NCI-H146 treated with DMSO at 0.1 percent for 48 hours (cell line): Measurements from ENCODE around the gene UGGT1.
A peak's percentile ranks its signal among the peaks of the same experiment; 100 is the strongest.

Source experiments
- DNase-seq: peaks from one replicate; lab custom pipeline; 2025; ENCODE audit not compliant: unreplicated experiment; lab: John Stamatoyannopoulos, UW

UGGT1 gene

GRCh38 chr2:128105072-128105471 lies 14.1 kb downstream of the UGGT1 start:
- DNase-seq, result no peak

DNA sequence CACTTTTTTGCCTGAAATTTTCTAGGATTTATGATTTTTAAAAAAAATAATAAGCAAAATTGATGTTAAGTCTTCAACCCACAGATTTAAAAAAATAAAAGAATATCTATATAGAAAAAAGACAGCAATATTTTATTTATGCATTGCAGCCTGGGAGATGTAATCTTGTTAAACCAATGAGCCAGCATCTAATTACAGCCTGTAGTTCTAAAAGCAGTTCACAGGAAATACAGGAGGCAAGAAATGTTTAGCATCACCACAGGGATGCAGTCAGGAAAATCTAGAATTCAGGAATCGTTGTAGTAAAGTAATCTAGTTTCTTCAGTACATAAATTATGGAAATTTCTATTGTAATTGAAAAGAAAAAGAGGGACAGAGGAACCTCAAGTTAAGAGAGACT lies 17.2 kb downstream of the UGGT1 start:
- DNase-seq, result peak; percentile 29

DNA sequence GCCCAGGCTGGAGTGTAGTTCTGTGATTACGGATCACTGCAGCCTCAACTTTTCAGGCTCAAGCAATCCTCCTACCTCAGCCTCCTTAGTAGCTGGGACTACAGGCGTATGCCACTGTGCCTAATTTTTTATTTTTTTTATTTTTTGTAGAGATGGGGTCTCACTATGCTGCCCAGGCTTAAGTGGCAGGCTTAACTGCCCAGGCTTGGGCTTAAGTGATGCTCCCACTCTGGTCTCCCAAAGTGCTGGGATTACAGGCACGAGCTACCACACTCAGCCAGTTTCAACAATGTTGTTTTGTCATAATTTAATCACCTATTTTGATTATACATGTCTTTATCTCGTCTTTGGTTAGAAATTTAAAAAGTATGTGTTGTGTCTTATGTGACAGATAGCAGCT lies 18.2 kb downstream of the UGGT1 start:
- DNase-seq, result no peak

DNA sequence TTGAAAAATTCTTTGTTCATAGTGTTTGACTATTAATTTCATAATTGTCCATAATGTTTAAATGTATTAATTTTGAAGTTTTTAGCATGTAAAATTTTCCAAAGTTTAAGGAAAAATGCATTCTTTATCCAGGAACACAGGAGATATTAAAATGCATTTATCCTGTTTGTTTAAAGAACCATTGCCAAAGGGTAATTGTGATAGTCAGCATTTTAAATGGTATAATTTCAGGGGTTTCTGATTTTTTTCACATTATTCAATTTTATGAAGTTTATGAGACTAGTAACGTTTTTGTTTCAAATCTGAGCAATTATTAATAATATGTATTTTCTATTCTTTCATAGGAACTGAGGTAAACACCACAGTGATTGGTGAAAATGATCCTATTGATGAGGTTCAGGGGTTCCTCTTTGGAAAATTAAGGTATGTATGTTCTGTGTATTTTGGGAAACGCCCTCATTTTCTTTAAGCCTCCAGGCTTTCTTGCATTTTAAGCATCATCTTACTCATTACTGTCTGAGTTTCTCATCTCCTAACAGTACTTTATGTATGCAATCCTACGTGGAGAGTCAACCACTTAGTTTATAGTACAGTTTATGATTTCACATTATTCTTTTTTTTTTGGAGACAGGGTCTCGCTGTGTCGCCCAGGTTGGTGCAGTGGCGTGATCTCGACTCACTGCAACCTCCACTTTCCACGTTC lies 25.1 kb downstream of the UGGT1 start:
- no peak for DNase-seq

- no peak for DNase-seq
Observed at GRCh38 chr2:128134573-128134972, 43.6 kb downstream of the UGGT1 start.

- DNase-seq, result no peak
Observed at GRCh38 chr2:128137094-128137616, 46.2 kb downstream of the UGGT1 start.

GRCh38 chr2:128139624-128140023 lies 48.6 kb downstream of the UGGT1 start:
- DNase-seq, result no peak

- DNase-seq, result no peak
Observed at GRCh38 chr2:128145651-128146050, 54.7 kb downstream of the UGGT1 start.

DNA sequence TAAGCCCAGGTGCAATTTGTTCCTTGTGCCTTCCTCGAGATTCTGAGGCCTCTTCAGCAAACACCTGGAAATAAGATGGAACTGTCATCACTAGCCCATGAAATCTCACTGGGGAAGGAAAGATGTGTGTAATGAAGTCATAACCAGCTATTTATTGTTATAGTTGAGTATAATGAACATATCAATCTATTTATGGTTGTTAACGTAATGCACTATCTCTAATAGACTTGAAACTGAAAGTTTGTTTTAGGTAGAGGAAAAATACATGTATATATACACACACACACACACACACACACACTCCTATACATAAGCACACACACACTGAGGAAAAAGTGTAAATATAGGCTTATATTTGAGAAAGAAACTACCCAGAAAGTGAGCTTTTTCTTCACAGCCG lies 62.8 kb downstream of the UGGT1 start:
- DNase-seq, result no peak

DNA sequence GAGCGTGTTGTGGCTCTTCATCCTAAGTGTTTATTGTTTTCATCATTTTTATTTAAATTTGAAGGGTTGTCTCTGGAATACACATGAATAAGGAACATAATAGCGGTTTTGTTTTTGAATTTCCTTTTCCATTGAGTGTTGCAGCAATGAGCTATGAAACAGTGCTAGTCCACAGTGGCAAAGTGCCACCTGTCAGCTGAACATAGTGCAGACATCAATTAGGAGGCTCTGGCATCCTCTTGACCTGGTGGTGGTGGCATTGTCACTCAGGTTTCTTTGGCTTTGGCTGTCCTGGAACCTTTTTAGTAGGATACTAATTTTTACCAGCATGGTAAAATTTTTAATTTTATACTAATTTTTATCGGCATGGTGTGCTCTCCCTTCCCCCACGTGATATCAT lies 63.2 kb downstream of the UGGT1 start:
- no peak for DNase-seq

DNA sequence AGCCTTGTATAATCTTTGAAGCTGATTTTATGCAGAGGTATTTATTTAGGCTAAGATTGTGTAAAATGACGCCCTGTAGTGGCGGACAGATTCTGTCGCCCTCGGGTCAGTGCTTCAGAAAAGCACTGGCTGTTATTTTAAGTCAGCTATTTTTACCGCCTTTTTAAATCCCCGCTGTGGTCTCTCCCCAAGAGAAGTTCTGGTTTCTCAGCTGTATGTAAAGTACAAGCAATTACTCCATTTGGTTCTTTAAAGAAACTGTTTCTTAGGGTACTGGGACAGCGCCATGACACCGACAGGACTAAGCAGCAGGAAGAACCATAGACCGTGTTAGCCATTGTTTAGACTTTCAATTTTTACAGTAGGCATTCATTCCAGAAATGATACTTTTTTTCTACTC lies 65.0 kb downstream of the UGGT1 start:
- no peak for DNase-seq

DNA sequence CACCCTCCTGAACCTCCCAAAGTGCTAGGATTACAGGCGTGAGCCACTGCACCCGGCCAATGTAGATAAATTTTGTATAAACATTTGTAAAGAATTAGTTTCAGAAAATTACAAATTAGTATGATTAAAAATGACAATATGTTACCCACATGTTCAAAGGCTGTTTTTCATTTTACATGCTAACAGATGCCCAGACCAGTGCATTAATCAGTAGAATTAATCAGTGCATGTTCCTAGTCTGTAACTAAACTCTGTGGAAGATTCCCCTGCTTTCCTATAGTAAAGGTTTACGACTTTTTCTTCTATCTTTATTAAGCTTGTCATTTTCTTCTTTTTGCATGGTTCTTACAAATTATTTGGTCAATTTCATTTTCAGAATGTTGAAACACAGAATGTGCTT lies 65.8 kb downstream of the UGGT1 start:
- no peak for DNase-seq

DNA sequence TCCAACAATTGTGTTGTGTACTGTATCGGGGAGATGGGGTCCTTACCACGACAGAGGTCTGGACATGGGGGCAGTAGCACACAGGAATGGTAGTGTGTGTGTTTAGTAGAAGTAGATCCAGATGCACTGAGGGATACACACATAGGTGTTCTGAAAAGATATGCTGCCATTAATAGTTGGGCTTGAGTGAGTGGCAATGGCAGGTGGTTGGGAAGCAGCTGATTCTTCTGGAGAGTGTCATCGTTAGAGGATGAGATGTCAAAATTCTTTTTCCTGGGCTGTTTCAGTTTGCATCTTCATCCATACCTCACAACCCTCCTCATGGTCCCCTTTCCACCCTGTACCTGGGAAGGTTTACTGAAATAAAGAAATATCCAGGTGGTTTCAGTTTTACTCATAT lies 66.6 kb downstream of the UGGT1 start:
- no peak for DNase-seq

DNA sequence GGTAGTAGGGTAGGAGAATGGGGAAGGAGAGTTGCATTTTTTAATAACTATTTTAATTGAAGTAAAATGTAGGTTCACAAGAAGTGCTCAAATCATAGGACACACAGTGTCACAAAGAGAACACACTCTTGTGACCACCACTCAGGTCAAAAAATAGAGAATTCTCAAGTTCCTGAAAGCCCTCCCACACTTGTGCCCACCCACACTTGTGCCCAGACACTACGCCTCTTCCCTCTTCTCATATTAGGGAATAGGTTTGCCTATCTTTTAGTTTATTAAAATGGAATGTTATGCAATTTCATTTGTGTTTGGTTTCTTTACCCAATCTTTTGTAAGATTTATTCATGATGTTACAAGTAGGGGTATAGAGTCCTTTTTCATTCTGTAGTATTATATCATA lies 67.2 kb downstream of the UGGT1 start:
- no peak for DNase-seq

- DNase-seq, result no peak
Observed at GRCh38 chr2:128159437-128159836, 68.4 kb downstream of the UGGT1 start.

DNA sequence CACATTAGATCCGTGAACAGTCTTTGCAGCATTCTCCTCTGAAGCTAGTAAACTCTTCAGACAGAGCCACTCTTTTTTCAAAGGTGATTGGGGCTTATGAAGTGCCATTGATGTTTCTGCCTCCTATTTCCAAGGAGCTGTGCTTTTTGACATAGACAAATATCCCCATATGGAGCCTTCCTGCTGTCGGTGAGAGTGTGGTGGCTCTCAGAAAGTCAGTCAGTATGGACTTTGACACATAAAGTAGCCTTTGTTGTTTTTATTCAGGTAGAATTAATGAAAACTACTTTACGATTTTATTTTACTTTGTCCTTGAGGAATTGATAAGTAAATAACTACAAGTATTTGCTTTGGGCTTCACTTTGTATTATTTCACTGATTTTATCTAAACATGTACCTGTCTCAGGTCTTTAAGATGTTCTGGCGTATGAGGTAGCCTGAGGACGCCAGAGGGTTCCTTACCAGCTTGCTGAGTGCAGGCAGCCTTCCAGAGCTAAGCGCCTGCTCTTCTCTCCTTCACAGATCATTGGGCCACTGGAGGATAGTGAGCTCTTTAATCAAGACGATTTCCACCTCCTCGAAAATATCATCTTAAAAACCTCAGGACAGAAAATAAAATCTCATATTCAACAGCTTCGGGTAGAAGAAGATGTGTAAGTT lies 69.7 kb downstream of the UGGT1 start:
- no peak for DNase-seq

DNA sequence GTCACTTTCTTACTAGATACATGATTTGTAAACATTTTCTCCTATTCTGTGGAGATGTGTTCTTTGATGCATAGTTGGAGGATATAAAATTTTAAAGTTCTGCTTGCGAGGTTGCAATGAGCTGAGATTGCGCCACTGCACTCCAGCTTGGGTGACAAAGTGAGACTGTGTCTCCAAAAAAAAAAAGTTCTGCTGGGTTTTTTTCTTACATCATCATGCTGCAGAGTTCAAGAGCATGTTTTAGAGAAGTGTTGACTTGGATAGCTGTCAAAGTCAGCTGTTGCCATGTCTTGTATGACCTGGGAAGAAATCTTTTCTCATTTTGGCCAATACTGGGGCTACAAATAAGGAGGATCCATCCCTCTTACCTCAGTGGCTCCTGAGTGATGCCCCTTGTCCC lies 71.3 kb downstream of the UGGT1 start:
- DNase-seq, result no peak

DNA sequence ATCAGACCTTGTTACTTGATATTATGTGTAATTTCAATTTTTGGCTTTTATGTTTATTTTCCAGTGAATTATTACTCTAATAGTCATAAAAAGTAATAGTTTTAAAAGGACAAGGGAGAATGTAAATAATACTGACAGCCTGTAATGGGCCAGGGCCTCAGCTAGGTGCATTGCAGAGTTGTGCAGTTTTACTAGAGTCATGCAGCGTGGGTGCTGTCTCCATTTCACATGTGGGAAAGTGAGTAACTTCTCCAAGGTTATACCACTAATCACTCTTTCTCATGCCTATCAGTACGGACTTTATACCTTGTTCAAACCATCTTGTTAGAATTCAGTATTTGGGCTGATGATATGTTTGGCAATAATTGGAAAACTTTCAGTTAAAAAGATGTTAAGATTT lies 73.3 kb downstream of the UGGT1 start:
- DNase-seq, result no peak

- no peak for DNase-seq
Observed at GRCh38 chr2:128166746-128167353, 75.8 kb downstream of the UGGT1 start.

DNA sequence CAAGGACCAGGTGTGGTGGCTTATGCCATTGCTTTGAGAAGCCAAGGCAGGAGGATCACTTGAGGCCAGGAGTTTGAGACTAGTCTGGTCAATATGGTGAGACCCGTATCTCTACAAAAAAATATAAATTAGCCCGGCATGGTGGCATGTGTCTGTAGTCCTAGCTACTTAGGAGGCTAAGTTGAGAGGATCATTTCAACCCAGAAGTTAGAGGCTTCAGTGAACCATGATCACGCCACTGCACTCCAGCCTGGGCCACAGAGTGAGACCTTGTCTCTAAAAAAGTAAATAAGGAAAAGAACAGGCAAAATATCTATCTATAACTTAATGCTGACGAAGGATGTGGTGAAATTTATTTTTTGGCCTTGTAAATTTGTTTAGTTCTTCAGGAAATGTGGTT lies 78.1 kb downstream of the UGGT1 start:
- DNase-seq, result no peak

DNA sequence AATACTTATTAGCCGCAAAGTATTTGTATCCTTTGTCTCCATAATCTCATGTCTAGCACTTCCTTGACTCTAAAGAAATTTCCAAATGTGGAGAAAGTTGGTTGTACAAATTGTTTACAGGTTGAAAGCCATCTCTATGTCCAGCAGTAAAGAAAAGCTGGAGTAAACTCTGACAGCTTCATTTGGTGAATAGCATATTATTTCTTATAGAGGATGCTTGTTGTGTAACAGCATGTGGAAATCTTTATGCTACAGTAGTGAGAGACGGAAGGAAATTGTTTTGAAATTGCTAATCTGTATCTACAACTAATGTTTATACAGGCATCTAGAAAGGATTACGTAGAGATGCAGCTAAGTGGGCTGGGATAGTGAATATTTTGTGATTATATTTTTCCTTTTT lies 78.5 kb downstream of the UGGT1 start:
- DNase-seq, result no peak

DNA sequence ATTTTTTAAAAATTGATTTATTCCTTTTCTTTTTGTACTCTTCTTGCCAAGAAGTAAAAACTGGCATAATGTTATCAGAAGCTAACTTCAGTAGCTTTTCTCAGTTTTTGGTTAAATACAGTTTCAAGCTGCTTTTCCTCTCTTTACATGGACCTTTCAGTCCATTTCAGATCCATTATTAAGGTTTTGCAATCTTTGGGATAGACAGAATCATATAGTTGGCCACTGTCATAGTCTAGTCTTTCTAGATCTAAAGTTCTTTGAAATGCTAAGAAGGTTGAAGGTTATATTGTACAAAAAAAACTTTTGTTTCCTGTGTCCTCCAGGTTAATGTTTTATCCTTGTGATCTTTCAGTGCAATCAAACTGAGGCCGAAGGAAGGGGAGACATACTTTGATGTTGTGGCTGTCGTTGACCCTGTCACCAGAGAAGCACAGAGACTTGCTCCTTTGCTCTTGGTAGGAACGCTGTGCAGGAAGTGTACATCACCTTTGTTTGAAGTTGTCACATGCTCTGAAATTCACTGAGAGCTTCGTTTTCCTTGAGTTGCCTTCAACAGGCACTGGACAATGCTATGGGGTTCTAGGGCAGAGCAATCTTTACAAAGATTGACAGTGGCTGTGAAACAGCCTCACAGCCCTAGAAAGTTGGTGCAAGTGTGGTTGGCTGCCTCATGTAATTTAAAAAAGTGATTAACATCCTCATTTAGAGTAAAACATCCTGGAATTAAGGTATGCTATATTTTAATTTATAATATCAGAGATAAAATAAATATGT lies 79.1 kb downstream of the UGGT1 start:
- DNase-seq, result no peak
